ENCODE results near the gene PLAAT4. TPM values are rescaled to one million over a fixed set of nuclear protein-coding genes. Genes with fewer than 3 reads are reported as not detected.
"Not testable (repeated sequence)": the region's sequence is repeated elsewhere in the genome, so short reads cannot be mapped to it uniquely, and the experiment has no call there.

Gene PLAAT4
- total RNA-seq, 3 donors from 2014 or later: 5.7 to 8.0 (median 7.4) TPM

GRCh38 chr11:63563201-63564055 lies 26.8 kb downstream of the PLAAT4 start, which contains the start of gene PLAAT2:
TSS of gene PLAAT2 (minus strand) at chr11:63563379. CDS start at chr11:63563324, 55 bp downstream.
- Mint-ChIP-seq H3K27me3 (ENCODE audit: low read depth) (no peaks in the 10 kb centered on the region), H3K4me1 (ENCODE audit: low read depth) (peaks cover 61% of the 10 kb centered on the region), H3K9me3 (no peaks in the 10 kb centered on the region), H3K4me3 (peak within 1 kb of the TSS; percentile 20), H3K36me3 (ENCODE audit: insufficient read depth) (no peaks in the 10 kb centered on the region)
- ATAC-seq (no peak), DNase-seq (no peak)

- H3K4me1 Mint-ChIP-seq (ENCODE audit: low read depth): peaks cover 63% of the 10 kb centered on the region
- H3K36me3 Mint-ChIP-seq (ENCODE audit: insufficient read depth): no peaks in the 10 kb centered on the region
- no peaks in the 10 kb centered on the region for H3K9me3 Mint-ChIP-seq
- ATAC-seq (peak; percentile 58 to 59), DNase-seq (no peak)
- no peak overlapping the region for H3K4me3 Mint-ChIP-seq
- no peaks in the 10 kb centered on the region for H3K27me3 Mint-ChIP-seq (ENCODE audit: low read depth)
Measured at GRCh38 chr11:63564056-63564774, 27.6 kb downstream of the PLAAT4 start.

GRCh38 chr11:63564784-63565350 lies 28.3 kb downstream of the PLAAT4 start:
- H3K4me1 Mint-ChIP-seq (ENCODE audit: low read depth): peaks cover 59% of the 10 kb centered on the region
- DNase-seq (no peak), ATAC-seq (no peak)
- no peaks in the 10 kb centered on the region for H3K9me3 Mint-ChIP-seq
- no peaks in the 10 kb centered on the region for H3K36me3 Mint-ChIP-seq (ENCODE audit: insufficient read depth)
- peak overlapping the region; percentile 31 for H3K4me3 Mint-ChIP-seq
- H3K27me3 Mint-ChIP-seq (ENCODE audit: low read depth): no peaks in the 10 kb centered on the region

- Mint-ChIP-seq H3K4me1 (ENCODE audit: low read depth) (peaks cover 45% of the 10 kb centered on the region), H3K27me3 (ENCODE audit: low read depth) (no peaks in the 10 kb centered on the region), H3K9me3 (no peaks in the 10 kb centered on the region), H3K4me3 (peak overlapping the region; percentile 24), H3K36me3 (ENCODE audit: insufficient read depth) (no peaks in the 10 kb centered on the region)
- DNase-seq (peak; percentile 32), ATAC-seq (peak; percentile 89 to 92)
Measured at GRCh38 chr11:63567044-63567840, 30.6 kb downstream of the PLAAT4 start.

DNA sequence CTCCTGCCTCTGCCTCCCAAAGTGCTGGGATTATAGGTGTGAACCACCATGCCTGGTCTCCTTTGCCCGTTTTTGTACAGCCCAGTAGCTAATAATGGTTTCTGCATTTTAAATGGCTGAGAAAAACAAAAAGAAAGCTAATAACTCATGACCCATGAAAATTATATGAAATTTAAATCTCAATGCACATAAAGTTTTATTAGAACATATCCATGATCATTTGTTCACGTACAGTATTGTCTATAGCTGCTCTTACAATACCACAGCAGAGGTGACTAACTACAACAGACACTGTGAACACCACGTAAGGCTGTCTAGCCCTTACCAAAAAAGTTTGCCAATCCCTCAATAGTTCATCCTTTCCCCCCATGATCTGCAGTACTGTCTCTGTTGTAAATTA lies 33.0 kb downstream of the PLAAT4 start:
- Mint-ChIP-seq H3K36me3 (ENCODE audit: insufficient read depth) (no peaks in the 10 kb centered on the region), H3K9me3 (no peaks in the 10 kb centered on the region), H3K4me3 (no peak overlapping the region), H3K27me3 (ENCODE audit: low read depth) (no peaks in the 10 kb centered on the region), H3K4me1 (ENCODE audit: low read depth) (peaks cover 44% of the 10 kb centered on the region)
- ATAC-seq (no peak), DNase-seq (no peak)

GRCh38 chr11:63572026-63572688 lies 35.5 kb downstream of the PLAAT4 start:
- DNase-seq (no peak), ATAC-seq (no peak)
- peaks cover 32% of the 10 kb centered on the region for H3K4me1 Mint-ChIP-seq (ENCODE audit: low read depth)
- no peak overlapping the region for H3K4me3 Mint-ChIP-seq
- H3K9me3 Mint-ChIP-seq: no peaks in the 10 kb centered on the region
- H3K27me3 Mint-ChIP-seq (ENCODE audit: low read depth): no peaks in the 10 kb centered on the region
- no peaks in the 10 kb centered on the region for H3K36me3 Mint-ChIP-seq (ENCODE audit: insufficient read depth)

- no peaks in the 10 kb centered on the region for H3K9me3 Mint-ChIP-seq
- DNase-seq (peak; percentile 15), ATAC-seq (peak; percentile 43 to 48)
- H3K4me1 Mint-ChIP-seq (ENCODE audit: low read depth): peaks cover 20% of the 10 kb centered on the region
- peaks cover 3% of the 10 kb centered on the region for H3K36me3 Mint-ChIP-seq (ENCODE audit: insufficient read depth)
- H3K27me3 Mint-ChIP-seq (ENCODE audit: low read depth): no peaks in the 10 kb centered on the region
- peak overlapping the region; percentile 62 for H3K4me3 Mint-ChIP-seq
Measured at GRCh38 chr11:63573881-63574855, 37.6 kb downstream of the PLAAT4 start.

- H3K4me3 Mint-ChIP-seq: peak overlapping the region; percentile 62
- peaks cover 3% of the 10 kb centered on the region for H3K36me3 Mint-ChIP-seq (ENCODE audit: insufficient read depth)
- no peaks in the 10 kb centered on the region for H3K27me3 Mint-ChIP-seq (ENCODE audit: low read depth)
- H3K4me1 Mint-ChIP-seq (ENCODE audit: low read depth): peaks cover 20% of the 10 kb centered on the region
- no peak for DNase-seq
- no peaks in the 10 kb centered on the region for H3K9me3 Mint-ChIP-seq
- ATAC-seq: no peak
Measured at GRCh38 chr11:63574856-63575602, 38.4 kb downstream of the PLAAT4 start.

- not testable (repeated sequence) for ATAC-seq; H3K27me3 Mint-ChIP-seq (ENCODE audit: low read depth); H3K4me3 Mint-ChIP-seq; DNase-seq
- H3K4me1 Mint-ChIP-seq (ENCODE audit: low read depth): peaks cover 31% of the 10 kb centered on the region
- peaks cover 17% of the 10 kb centered on the region for H3K9me3 Mint-ChIP-seq
- H3K36me3 Mint-ChIP-seq (ENCODE audit: insufficient read depth): peaks cover 17% of the 10 kb centered on the region
Measured at GRCh38 chr11:63578882-63579281, 42.3 kb downstream of the PLAAT4 start.

DNA sequence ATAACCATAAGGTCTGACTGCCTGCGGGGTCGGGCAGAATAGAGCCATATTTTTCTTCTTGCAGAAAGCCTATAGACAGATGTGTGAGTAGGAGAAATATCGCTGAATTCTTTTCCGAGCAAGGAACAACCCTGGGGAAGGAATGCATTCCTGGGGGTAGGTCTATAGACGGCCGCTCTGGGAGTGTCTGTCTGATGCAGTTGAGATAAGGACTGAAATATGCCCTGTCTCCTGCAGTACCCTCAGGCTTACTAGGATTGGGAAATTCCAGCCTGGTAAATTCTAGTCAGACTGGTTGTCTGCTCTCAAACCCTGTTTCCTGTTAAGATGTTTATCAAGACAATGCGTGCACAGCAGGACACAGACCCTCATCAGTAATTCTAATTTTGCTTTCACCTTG lies 44.6 kb downstream of the PLAAT4 start:
- H3K4me1 Mint-ChIP-seq (ENCODE audit: low read depth): peaks cover 16% of the 10 kb centered on the region
- H3K4me3 Mint-ChIP-seq; ATAC-seq; H3K27me3 Mint-ChIP-seq (ENCODE audit: low read depth); DNase-seq: not testable (repeated sequence)
- H3K9me3 Mint-ChIP-seq: peaks cover 17% of the 10 kb centered on the region
- peaks cover 17% of the 10 kb centered on the region for H3K36me3 Mint-ChIP-seq (ENCODE audit: insufficient read depth)

- Mint-ChIP-seq H3K4me1 (ENCODE audit: low read depth) (peaks cover 16% of the 10 kb centered on the region), H3K9me3 (peaks cover 17% of the 10 kb centered on the region), H3K4me3 (no peak overlapping the region), H3K27me3 (ENCODE audit: low read depth) (no peaks in the 10 kb centered on the region), H3K36me3 (ENCODE audit: insufficient read depth) (peaks cover 17% of the 10 kb centered on the region)
- DNase-seq: no peak
- no peak for ATAC-seq
Measured at GRCh38 chr11:63583357-63583677, 46.7 kb downstream of the PLAAT4 start.

DNA sequence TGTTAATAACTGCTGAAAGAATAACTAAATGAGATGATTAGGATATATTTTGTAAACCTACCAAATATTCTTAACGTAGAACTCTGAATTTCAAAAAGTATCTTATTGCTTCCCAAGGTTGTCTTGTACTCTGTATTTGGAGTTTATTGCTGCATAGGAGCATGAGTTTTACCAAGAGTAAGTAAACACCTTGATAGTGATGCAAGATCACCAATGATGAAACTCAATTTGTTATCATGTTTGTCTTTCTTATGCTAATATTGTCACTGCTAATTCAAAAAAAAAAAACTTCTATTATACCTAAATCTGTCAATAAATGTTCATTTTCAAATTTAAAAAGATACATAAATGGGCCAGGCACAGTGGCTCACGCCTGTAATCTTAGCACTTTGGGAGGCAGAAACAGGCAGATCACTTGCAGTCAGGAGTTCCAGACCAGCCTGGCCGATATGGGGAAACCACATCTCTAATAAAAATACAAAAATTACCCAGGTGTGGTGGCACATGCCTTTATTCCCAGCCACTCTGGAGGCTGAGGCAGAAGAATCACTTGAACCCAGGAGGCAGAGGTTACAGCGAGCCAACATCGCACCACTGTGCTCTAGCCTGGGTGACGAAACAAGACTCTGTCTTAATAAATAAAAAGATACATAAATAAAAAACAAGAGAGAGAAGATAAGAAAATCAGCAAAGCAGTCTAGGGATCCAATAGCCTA lies 50.0 kb downstream of the PLAAT4 start:
- Mint-ChIP-seq H3K4me1 (ENCODE audit: low read depth) (peaks cover 15% of the 10 kb centered on the region), H3K36me3 (ENCODE audit: insufficient read depth) (peaks cover 10% of the 10 kb centered on the region), H3K9me3 (peaks cover 6% of the 10 kb centered on the region), H3K27me3 (ENCODE audit: low read depth) (no peaks in the 10 kb centered on the region), H3K4me3 (no peak overlapping the region)
- ATAC-seq (no peak), DNase-seq (no peak)

Data from activated T-cell treated with anti-CD3 and anti-CD28 coated beads, Interleukin-2, amount 50 U/mL, for 4 hours (primary cell).